ENCODE measurements around the gene MLN. TPM values are rescaled to one million over a fixed set of nuclear protein-coding genes. Genes with fewer than 3 reads are reported as not detected.

The MLN gene
- total and polyA plus RNA-seq, 2 donors (not counting 1 experiment from before 2014, with no cell fraction given) = not detected

- no peaks in the 10 kb centered on the region for H3K36me3 ChIP-seq (replicated peaks in 1 of 2; ENCODE audit: control extremely low read depth in 1 of 2, control insufficient read depth in 1 of 2, extremely low read depth in 1 of 2, insufficient read depth in 2 of 2, low read length in 1 of 2)
- no peaks in the 10 kb centered on the region for H3K9me3 ChIP-seq (ENCODE audit: control extremely low read depth in 1 of 3, control insufficient read depth in 2 of 3, insufficient read depth in 1 of 3, low read length in 2 of 3)
- Mint-ChIP-seq H3K4me1 (no peaks in the 10 kb centered on the region), H3K27ac (no peak overlapping the region), H3K4me3 (no peak overlapping the region), H3K9me3 (ENCODE audit: insufficient read depth) (no peaks in the 10 kb centered on the region), H3K27me3 (peaks cover 42% of the 10 kb centered on the region)
- intact Hi-C loops (cut with micrococcal nuclease) = no loop called here
- no peak overlapping the region for H3K9ac ChIP-seq (ENCODE audit: low read length)
- DNase-seq = no peak
- no peaks in the 10 kb centered on the region for H3K79me2 ChIP-seq (ENCODE audit: control insufficient read depth, insufficient read depth, low read length)
- H3K4me3 ChIP-seq (ENCODE audit: control extremely low read depth in 1 of 5, extremely low read depth in 1 of 5, insufficient read depth in 1 of 5, low read depth in 2 of 5, low read length in 4 of 5) = no peak overlapping the region
- no peak overlapping the region for H2AFZ ChIP-seq (ENCODE audit: insufficient read depth, low read depth, low read length, poor library complexity, severe bottlenecking)
- H3K27ac ChIP-seq (ENCODE audit: low read length in 2 of 2) = no peak overlapping the region
- POLR2A ChIA-PET = no interaction called here
- H3K4me2 ChIP-seq (replicated peaks; ENCODE audit: low read depth, low read length, poor library complexity, severe bottlenecking) = no peak overlapping the region
- no peaks in the 10 kb centered on the region for H4K20me1 ChIP-seq (ENCODE audit: control insufficient read depth, insufficient read depth, low read length, poor library complexity, severe bottlenecking)
- H3K27me3 ChIP-seq (replicated peaks in 1 of 4; ENCODE audit: control extremely low read depth in 1 of 4, control insufficient read depth in 3 of 4, insufficient read depth in 4 of 4, low read length in 3 of 4) = peaks cover 0 to 2% (median 0%) of the 10 kb centered on the region in 4 experiments
- ATAC-seq (ENCODE audit: low read depth) = no peak
- no peaks in the 10 kb centered on the region for H3K4me1 ChIP-seq (ENCODE audit: control insufficient read depth in 2 of 2, insufficient read depth in 2 of 2, low read length in 2 of 2)
- CTCF ChIA-PET = no interaction called here
- TF ChIP-seq EZH2 (IDR thresholded peaks at IDR 0.05; ENCODE audit: borderline replicate concordance, insufficient read depth, low read depth, low read length, poor library complexity, severe bottlenecking) = no peak
- WGBS (ENCODE audit: insufficient coverage) = 82% methylated on average over 9 of the region's 10 CpGs
Observed at GRCh38 chr6:33820243-33820642, 16.4 kb upstream of the MLN start.

GRCh38 chr6:33819021-33819420 lies 15.2 kb upstream of the MLN start:
- DNase-seq = no peak
- Histone ChIP-seq H3K79me2 (ENCODE audit: control insufficient read depth, insufficient read depth, low read length) (no peaks in the 10 kb centered on the region), H4K20me1 (ENCODE audit: control insufficient read depth, insufficient read depth, low read length, poor library complexity, severe bottlenecking) (no peaks in the 10 kb centered on the region), H3K4me1 (ENCODE audit: control insufficient read depth in 2 of 2, insufficient read depth in 2 of 2, low read length in 2 of 2) (no peaks in the 10 kb centered on the region), H3K4me2 (replicated peaks; ENCODE audit: low read depth, low read length, poor library complexity, severe bottlenecking) (no peak overlapping the region), H3K9ac (ENCODE audit: low read length) (no peak overlapping the region), H3K36me3 (replicated peaks in 1 of 2; ENCODE audit: control extremely low read depth in 1 of 2, control insufficient read depth in 1 of 2, extremely low read depth in 1 of 2, insufficient read depth in 2 of 2, low read length in 1 of 2) (no peaks in the 10 kb centered on the region), H3K27ac (ENCODE audit: low read length in 2 of 2) (no peak overlapping the region), H3K27me3 (replicated peaks in 1 of 4; ENCODE audit: control extremely low read depth in 1 of 4, control insufficient read depth in 3 of 4, insufficient read depth in 4 of 4, low read length in 3 of 4) (peaks cover 0 to 7% (median 2%) of the 10 kb centered on the region in 4 experiments), H2AFZ (ENCODE audit: insufficient read depth, low read depth, low read length, poor library complexity, severe bottlenecking) (no peak overlapping the region), H3K9me3 (ENCODE audit: control extremely low read depth in 1 of 3, control insufficient read depth in 2 of 3, insufficient read depth in 1 of 3, low read length in 2 of 3) (no peaks in the 10 kb centered on the region), H3K4me3 (ENCODE audit: control extremely low read depth in 1 of 5, extremely low read depth in 1 of 5, insufficient read depth in 1 of 5, low read depth in 2 of 5, low read length in 4 of 5) (no peak overlapping the region)
- Mint-ChIP-seq H3K9me3 (ENCODE audit: insufficient read depth) (no peaks in the 10 kb centered on the region), H3K27me3 (peaks cover 50% of the 10 kb centered on the region), H3K27ac (no peak overlapping the region), H3K4me3 (no peak overlapping the region), H3K4me1 (no peaks in the 10 kb centered on the region)
- intact Hi-C loops (cut with micrococcal nuclease) = no loop called here
- ChIA-PET CTCF (interaction anchor here (0.6 kb wide), 1 partner anchor 47 kb away, joined by 3 read pairs; no protein-coding TSS in a partner anchor), POLR2A (no interaction called here)
- no peak for TF ChIP-seq CTCF (IDR thresholded peaks at IDR 0.05)
- TF ChIP-seq EZH2 (IDR thresholded peaks at IDR 0.05; ENCODE audit: borderline replicate concordance, insufficient read depth, low read depth, low read length, poor library complexity, severe bottlenecking) = no peak
- WGBS (ENCODE audit: insufficient coverage) = 88% methylated on average over 4 of the region's 4 CpGs
- no peak for ATAC-seq (ENCODE audit: low read depth)

All from B cell (primary cell).